Islet precursor cell (in vitro differentiated cells): ENCODE results near the gene STX4.

Experiments used
- DNase-seq: peaks from one replicate; pipeline ENCODE4 v3.0.0-alpha.2; 2018

STX4 gene

DNA sequence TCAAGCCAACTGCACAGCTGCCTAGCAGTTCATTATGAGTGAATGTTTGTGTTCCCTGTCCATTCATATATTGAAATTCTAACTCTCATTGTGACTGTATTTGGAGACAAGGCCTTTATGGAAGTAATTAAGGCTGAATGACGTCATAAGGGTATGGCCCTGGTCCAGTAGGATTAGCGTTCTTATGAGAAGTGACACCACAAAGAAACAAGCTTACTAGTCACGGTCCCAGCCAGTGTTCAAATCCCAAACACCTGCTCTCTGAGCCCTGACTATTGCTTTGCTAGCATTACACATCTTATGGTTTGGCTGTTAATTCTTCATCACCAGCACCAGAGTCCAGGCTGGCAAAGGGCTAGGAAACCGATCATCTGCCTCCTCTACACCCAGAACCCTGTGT lies 38.5 kb downstream of the STX4 start:
- DNase-seq, result no peak

DNA sequence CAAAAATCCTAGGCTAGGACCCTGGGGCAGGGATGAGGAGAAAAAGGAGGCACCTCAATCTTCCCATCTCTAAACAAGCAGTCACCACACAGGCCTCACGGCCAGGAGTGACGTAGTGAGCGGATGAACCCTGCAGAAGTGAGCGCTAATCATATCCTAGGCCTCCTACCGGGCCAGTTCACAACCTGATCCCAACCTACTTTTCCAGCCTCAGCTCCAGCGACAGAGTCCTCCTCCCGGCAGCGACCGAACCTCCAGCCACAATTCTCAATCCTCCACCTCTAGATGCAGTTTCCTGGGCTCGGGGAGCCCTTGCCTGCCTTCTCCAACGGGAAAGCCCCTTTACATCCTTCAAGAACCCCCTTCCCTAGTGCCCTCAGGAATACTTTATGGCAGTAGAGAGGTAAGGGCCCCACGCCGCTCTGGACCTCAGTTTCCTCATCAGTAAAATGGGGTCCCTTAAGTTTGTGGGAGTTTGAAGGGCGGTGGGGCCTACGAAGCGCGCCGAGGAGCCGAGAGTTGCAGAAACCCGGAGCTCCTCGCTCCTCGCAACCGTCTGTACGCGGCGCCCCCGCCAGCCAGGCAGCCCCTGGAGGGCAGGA lies 39.3 kb downstream of the STX4 start:
- peak; percentile 59 for DNase-seq

DNA sequence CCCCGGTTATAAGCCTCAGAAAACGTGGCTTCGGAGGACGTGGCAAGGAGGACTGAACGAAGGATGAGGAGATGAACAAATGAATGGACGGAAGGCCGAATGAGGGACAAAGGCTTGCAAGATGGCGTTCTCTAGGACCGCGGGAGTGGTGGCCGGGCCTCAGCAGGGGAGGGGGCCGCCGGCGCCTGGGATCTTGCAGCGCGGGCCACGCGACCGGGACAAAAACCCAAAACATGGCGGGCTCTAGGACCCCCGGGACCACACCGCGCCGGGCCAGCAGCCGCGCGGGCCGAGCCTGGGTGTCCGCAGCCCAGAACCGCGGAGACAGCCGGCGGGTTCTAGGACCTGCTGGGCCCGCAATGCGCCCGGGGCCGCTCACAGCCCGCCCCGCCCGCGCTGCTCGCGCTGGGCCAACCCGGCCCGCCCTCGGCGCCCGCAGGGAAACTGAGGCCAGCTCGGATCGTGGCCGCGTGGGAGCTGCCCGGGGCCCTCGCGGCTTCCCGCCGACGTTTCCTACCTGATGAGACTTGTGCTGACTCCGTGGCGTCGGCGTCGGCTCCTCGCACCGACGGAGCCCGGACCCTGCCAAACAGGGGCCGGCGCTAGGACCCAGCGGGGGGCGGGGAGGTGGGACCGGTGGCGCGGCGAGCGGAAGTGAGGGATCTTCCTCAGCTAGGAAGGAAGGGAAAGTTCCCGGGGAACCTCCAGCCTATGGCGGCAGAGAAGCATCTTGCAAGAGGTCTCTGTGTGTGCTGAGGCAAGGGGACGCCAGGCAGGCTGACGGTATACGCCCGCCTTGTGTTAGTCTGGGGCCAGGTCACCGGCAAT lies 40.0 kb downstream of the STX4 start:
- DNase-seq, result peak; percentile 97

DNA sequence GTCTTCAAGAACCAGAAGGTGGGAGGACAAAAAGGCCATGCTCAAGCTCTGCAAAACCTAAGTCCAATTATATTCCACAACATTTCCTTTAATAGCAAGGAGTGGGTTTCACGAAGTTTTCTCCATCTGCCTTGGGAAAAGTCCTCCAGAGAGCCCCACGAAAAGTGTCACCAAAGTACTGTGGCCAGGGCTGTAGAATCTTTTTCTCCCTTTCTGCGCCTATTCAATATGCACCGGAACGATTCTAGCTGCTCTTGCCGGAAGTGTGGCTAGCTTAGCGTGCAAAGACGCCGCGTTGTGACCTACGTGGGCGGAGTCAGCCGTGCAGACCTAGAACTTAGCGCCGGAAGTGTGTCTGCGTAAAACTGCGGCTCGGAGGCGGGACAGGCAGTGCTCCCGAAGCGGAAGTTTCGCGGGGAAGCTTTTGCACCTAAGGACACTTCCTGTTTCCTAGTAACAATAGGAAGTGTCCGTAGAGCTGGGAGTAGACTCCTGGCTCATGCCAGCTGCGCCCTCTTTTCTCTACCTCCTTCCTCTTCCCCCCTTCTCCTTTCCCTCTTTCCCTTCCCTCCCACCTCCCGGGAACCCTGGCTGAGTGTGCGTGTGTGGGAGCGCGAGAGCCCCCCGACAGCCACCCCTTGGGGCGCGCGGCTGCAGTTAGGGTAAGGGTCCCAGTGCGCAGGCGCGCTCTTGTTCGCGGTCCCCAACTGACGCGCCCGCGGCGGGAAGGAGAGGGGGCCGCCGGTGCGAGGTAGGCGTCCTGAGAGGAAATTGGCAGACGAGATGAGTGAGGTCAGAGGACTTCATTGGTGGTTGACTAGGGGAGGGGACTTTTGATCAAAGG lies 40.8 kb downstream of the STX4 start, which contains the start of the genes ZNF646 and ZNF668:
TSS of gene ZNF646 (plus strand) at position 453 of the 844 bp plus-strand sequence. CDS start 1,903 bp downstream, outside the sequence.
TSS of gene ZNF668 (minus strand) at position 271 of the 844 bp plus-strand sequence. CDS start 9,781 bp downstream, outside the sequence.
- DNase-seq, result peak; percentile 99

DNA sequence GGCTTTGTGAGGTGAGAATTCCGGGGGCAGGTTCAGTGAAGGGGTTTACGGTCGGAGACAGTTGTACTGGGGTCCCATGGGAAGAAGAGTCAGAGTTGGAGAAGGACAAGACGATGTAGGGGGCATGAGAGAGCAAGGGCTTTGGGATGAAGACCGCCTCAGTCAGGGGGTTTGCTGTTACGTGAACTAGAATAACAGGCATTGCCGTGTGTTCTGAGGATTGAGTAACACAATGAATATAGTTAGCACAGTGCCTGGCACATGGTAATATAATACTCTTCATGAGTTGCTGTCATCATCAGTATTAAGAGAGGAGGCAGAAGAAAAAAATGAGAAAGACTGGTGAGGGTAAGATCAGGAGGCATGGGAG lies 41.4 kb downstream of the STX4 start:
- DNase-seq, result no peak

DNA sequence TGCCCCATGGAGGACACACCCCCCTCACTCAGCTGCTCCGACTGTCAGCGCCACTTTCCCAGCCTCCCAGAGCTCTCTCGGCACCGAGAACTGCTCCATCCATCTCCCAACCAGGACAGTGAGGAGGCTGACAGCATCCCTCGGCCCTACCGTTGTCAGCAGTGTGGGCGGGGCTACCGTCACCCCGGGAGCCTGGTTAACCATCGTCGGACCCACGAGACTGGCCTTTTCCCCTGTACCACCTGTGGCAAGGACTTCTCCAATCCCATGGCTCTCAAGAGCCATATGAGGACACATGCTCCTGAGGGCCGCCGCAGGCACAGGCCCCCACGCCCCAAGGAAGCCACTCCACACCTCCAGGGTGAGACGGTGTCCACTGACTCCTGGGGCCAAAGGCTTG lies 43.0 kb downstream of the STX4 start:
- no peak for DNase-seq

DNA sequence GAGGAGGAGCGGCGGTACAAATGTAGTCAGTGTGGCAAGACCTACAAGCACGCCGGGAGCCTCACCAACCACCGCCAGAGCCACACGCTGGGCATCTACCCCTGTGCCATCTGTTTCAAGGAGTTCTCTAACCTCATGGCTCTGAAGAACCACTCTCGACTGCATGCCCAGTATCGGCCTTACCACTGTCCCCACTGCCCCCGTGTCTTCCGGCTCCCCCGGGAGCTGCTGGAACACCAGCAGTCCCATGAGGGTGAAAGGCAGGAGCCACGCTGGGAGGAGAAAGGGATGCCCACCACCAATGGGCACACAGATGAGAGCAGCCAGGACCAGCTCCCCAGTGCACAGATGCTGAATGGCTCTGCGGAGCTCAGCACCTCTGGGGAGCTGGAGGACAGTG lies 43.7 kb downstream of the STX4 start:
- no peak for DNase-seq

DNA sequence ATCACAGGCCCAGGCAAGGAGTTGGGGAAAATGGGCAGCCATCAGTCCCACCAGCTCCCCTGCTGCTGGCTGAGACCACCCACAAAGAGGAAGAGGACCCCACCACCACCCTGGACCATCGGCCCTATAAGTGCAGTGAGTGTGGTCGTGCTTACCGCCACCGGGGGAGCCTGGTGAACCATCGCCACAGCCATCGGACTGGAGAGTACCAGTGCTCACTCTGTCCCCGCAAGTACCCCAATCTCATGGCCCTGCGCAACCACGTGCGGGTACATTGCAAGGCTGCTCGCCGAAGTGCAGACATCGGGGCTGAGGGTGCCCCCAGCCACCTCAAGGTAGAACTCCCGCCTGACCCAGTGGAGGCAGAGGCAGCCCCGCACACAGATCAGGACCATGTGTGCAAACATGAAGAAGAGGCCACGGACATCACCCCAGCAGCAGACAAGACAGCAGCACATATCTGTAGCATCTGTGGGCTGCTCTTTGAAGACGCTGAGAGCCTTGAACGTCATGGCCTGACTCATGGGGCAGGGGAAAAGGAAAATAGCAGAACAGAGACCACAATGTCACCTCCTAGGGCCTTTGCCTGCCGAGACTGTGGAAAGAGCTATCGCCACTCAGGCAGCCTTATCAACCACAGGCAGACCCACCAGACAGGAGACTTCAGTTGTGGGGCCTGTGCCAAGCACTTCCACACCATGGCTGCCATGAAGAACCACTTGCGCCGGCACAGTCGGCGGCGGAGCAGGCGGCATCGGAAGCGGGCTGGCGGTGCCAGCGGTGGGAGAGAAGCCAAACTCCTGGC lies 44.4 kb downstream of the STX4 start:
- DNase-seq, result no peak

DNA sequence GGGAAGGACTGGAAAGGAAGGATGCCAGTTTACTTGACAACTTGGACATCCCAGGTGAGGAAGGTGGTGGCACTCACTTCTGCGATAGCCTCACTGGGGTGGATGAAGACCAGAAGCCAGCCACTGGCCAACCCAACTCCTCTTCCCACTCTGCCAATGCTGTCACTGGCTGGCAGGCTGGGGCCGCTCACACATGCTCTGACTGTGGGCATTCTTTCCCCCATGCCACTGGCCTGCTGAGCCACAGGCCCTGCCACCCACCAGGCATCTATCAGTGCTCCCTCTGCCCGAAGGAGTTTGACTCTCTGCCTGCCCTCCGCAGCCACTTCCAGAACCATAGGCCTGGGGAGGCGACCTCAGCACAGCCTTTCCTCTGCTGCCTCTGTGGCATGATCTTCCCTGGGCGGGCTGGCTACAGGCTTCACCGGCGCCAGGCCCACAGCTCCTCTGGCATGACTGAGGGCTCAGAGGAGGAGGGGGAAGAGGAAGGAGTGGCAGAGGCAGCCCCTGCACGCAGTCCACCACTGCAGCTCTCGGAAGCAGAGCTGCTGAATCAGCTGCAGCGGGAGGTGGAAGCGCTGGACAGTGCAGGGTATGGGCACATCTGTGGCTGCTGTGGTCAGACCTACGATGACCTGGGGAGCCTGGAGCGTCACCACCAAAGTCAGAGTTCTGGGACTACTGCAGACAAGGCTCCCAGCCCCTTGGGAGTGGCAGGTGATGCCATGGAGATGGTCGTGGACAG lies 45.4 kb downstream of the STX4 start:
- DNase-seq, result no peak

DNA sequence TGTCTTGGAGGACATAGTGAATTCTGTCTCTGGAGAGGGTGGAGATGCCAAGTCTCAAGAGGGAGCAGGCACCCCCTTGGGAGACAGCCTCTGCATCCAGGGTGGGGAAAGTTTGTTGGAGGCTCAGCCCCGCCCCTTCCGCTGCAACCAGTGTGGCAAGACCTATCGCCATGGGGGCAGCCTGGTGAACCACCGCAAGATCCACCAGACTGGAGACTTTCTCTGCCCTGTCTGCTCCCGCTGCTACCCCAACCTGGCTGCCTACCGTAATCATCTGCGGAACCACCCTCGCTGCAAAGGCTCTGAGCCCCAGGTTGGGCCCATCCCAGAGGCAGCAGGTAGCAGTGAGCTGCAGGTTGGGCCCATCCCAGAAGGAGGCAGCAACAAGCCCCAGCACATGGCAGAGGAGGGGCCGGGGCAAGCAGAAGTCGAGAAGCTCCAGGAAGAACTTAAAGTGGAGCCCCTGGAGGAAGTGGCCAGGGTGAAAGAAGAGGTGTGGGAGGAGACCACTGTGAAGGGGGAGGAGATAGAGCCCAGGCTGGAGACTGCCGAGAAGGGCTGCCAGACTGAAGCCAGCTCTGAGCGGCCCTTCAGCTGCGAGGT lies 46.1 kb downstream of the STX4 start:
- DNase-seq, result peak; percentile 52

DNA sequence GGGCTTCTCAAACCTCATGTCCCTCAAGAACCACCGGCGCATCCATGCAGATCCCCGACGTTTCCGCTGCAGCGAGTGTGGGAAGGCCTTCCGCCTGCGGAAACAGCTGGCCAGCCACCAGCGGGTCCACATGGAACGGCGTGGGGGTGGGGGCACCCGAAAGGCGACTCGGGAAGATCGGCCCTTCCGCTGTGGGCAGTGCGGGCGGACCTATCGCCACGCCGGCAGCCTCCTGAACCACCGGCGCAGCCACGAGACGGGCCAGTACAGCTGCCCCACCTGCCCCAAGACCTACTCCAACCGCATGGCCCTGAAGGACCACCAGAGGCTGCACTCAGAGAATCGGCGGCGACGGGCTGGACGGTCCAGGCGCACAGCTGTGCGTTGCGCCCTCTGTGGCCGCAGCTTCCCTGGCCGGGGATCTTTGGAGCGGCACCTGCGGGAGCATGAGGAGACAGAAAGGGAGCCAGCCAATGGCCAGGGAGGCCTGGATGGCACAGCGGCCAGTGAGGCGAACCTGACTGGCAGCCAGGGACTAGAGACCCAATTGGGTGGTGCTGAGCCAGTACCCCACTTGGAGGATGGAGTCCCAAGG lies 46.8 kb downstream of the STX4 start:
- DNase-seq, result peak; percentile 49

DNA sequence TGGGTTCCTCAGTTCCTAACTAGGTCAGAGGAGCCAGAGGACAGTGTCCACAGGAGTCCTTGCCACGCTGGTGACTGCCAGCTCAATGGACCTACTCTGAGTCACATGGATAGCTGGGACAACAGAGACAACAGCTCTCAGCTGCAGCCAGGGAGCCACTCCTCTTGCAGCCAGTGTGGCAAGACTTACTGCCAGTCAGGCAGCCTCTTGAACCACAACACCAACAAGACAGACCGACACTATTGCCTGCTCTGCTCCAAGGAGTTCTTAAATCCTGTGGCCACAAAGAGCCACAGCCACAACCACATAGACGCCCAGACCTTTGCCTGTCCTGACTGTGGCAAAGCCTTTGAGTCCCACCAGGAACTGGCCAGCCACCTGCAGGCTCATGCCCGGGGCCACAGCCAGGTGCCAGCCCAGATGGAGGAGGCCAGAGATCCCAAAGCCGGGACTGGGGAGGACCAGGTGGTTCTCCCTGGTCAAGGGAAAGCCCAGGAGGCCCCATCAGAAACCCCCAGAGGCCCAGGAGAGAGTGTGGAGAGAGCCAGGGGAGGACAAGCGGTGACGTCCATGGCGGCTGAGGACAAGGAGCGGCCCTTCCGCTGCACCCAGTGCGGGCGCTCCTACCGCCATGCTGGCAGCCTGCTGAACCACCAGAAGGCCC lies 47.5 kb downstream of the STX4 start:
- no peak for DNase-seq

DNA sequence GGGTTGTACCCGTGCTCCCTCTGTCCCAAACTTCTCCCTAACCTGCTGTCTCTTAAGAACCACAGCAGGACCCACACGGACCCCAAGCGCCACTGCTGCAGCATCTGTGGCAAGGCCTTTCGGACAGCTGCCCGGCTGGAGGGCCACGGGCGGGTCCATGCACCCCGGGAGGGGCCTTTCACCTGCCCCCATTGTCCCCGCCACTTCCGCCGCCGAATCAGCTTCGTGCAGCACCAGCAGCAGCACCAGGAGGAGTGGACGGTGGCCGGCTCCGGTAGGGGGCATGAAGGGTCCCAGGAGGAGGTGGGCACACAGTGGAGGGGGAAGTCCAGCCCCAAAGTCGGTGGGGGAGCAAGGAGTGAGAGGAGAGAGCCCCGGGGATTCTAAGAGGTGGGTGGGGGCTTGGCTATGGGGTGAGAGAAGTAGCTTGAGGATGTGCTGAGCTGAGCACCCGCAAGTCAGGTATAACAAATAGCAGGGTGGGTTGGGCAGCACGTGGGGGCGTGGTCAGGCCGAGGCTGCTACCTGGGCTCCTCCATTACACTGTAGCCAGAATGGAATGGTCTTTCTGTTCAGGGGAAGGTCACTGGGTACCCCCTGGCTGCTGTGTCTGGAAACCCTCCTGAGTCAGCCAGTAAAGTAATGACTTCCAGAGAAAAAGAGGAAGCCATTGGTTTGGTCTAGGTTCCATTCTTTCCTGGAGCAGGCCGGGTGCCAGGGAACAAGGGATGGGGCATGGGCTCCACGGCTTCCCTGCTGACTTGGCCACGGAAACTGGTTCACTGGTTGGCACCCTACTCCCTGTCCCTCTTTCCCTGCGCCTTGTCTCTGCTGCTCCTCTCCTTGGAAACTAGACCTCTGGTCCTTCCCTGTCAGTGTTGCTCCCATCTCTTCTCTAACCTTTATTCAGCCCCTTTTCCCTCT lies 48.3 kb downstream of the STX4 start:
- DNase-seq, result no peak

DNA sequence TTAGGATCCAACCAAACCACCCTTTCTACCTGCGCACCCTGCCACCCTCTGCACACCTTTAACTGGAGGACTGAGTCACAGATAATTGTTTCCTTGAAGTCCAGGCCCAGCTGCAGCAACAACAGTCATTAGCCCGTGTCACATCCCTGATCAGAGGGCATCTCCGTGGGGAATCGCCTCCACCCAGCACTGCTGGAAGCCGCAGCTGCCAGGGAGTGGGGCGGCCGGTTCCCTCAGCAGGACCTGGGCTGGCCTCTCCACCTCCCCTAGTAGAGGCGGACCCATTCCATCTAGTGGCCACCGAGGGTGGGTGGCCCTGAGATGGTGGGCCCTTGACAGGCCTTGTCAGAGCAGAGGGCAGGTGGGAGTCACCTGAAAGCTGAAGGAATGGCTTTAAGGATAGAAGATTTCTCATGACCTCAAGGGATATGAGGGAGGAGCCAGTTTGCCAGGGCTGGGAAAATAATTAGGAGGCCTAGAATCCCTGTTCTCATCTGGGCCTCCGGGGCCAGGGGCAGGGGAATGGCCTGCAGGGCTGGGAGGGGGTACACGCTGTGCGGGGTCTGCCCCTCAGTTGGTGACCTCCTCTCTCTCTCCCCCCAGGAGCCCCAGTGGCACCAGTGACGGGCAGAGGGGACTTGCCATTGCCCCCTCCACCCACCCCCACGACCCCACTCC lies 49.1 kb downstream of the STX4 start:
- no peak for DNase-seq

DNA sequence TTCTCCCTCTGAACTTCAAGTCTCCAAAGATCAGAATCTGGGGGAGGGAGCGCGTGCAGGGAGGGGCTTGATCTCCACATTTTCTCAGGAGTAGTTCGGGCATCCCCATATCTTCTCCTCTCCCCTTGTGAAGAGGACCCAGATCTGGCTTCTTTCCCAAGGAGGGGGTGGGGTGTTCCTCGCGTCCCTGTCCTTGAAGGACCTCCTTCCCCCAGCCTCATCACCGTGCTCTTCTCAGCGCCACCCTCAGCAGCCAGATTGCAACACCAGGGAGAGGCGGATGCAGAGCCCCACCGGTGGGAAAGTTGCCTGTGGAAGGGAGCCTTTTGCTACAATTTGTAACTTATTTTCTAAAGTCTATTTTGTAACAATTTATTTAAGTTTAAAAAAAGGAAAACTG lies 49.7 kb downstream of the STX4 start:
- no peak for DNase-seq

DNA sequence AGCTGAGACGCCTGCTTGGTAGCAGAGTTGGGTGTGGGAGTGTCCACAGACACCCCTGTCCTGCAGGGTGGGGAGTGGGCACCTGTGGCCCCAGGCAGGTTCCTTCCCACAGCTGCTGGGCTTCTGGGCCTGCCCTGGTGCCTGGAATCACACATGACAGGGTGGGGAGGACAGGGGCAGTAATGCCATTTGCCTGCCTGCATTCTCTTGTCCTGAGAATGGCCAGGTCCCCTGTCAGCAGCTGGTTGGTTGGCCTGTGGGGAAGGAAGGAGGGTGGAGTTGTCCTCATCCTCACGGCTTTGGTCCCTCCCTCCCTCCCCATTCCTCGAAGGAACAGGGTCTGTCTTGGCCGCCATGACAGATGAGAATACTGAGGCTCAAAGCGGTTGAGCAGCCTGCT lies 50.2 kb downstream of the STX4 start:
- peak; percentile 56 for DNase-seq

DNA sequence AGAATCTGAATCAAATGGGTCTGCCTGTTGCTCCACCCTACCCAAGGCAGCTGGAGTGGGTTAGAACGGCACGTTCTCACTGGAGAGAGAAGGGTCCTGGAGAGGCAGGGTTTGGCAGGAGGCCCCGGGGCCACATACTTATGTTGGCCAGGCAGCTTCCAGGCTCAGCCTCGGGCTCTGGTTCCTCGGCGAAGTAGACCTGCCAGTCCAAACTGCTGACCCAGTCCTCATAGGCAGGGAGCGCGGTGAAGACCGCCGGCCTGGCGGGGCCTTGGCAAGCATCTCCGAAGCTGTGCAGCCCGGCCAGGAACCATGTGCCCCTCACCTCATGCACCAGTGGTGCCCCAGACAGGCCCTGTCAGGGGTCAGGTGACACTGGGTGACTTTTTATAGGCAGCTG lies 50.6 kb downstream of the STX4 start:
- no peak for DNase-seq

DNA sequence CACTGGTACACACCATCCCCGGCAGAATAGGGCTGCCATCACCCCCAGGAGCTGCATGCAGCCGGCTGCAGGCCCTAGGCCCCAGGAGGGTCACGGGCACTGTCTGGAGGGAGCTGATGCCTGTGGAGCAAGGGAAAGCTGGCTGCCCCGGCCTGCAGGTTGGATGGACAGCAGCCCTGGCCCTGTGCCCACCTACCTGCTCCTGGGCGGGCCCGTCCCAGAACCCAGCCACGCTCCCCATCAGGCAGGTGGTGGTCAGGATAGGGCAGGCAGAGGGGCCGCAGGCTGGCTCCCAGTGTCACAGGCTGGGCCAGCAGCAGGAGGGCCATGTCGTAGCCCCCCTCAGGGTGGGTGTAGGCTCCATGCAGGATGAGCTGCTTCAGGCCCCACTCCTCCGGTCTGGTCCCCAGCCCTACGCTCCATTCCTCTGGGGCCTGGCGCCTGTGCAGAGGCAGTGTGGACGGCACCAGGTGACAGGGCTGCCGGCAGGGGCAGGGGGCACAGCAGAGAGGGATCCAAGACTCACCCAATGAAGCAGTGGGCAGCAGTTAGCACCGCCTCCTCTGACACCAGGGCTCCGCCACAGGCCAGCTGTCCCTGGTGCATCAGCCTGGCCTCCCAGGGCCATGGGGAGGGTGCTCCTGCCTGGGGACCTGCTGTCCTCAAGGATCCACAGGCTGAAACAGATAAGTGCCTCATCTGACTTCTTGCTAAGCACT lies 51.4 kb downstream of the STX4 start:
- DNase-seq, result peak; percentile 56
